Endodermal cell (in vitro differentiated cells): ENCODE results near the gene EMC9. TPM values are rescaled to one million over a fixed set of nuclear protein-coding genes. Genes with fewer than 3 reads are reported as not detected.

ENCODE experiments used
- DNase-seq: peaks from one replicate; pipeline ENCODE4 v3.0.0-alpha.2; 2017
- H3K27ac ChIP-seq: 2 replicates; pipeline ENCODE4 v1.5.1; 2013; ENCODE audit warnings: mild to moderate bottlenecking, low read depth, low read length, moderate library complexity
- H3K27me3 ChIP-seq: 2 replicates; pipeline ENCODE4 v1.6.1; 2013; ENCODE audit warnings: mild to moderate bottlenecking, low read length, moderate library complexity; ENCODE audit not compliant: insufficient read depth, control insufficient read depth, poor library complexity, severe bottlenecking
- H3K36me3 ChIP-seq: 2 replicates; pipeline ENCODE4 v1.7.0; 2013; ENCODE audit warnings: mild to moderate bottlenecking, low read length, moderate library complexity; ENCODE audit not compliant: control insufficient read depth, insufficient read depth
- H3K4me1 ChIP-seq: one replicate; pipeline ENCODE4 v1.7.0; 2013; ENCODE audit warnings: low read length; ENCODE audit not compliant: control insufficient read depth, insufficient read depth
- H3K4me3 ChIP-seq: 2 replicates; pipeline ENCODE4 v1.5.1; 2013; ENCODE audit warnings: mild to moderate bottlenecking, low read length, moderate library complexity
- H3K9ac ChIP-seq: 2 replicates; pipeline ENCODE4 v1.6.1; 2013; ENCODE audit warnings: mild to moderate bottlenecking, low read length, moderate library complexity; ENCODE audit not compliant: poor library complexity, severe bottlenecking; ENCODE audit errors: extremely low read depth
- H3K9me3 ChIP-seq: 2 replicates; pipeline ENCODE4 v1.6.1; 2013; ENCODE audit warnings: mild to moderate bottlenecking, low read length, moderate library complexity; ENCODE audit not compliant: control insufficient read depth
- H3K27ac Mint-ChIP-seq: 2 replicates; pipeline ENCODE4 v1.8.0; 2020; ENCODE audit warnings: mixed read lengths
- H3K27me3 Mint-ChIP-seq: 2 replicates; pipeline ENCODE4 v1.8.0; 2021; ENCODE audit warnings: mild to moderate bottlenecking, mixed read lengths; ENCODE audit not compliant: insufficient read depth
- H3K36me3 Mint-ChIP-seq: 2 replicates; pipeline ENCODE4 v1.8.0; 2020; ENCODE audit warnings: low read depth, mixed read lengths
- H3K4me1 Mint-ChIP-seq: 2 replicates; pipeline ENCODE4 v1.8.0; 2020; ENCODE audit warnings: mixed read lengths
- H3K4me3 Mint-ChIP-seq: 2 replicates; pipeline ENCODE4 v1.8.0; 2020; ENCODE audit warnings: mild to moderate bottlenecking, moderate library complexity, mixed read lengths
- H3K9me3 Mint-ChIP-seq: 2 replicates; pipeline ENCODE4 v1.8.0; 2020; ENCODE audit warnings: mild to moderate bottlenecking, mixed read lengths
- WGBS, 2 experiments: methylation state at CpG; one replicate each; pipeline versions ENCODE4 v1.1.5 to v1.1.7; 2013; ENCODE audit warnings: missing lambda C conversion rate in 2 of 2, mixed read lengths in 1 of 2; ENCODE audit not compliant: insufficient coverage in 1 of 2, insufficient read length in 1 of 2; 5-methylcytosine and 5-hydroxymethylcytosine counted together
- total RNA-seq, 2 donors: library from RNA; stranded (reverse); fragmentation: NEBNext Ultra II Directional in 1 of 2; extraction: Animal tissue kit (Norgen Biotek cat#: 25700) in 1 of 2; gene quantifications; 2 replicates in 1 of 2; 3 replicates in 1 of 2; pipeline ENCODE4 v1.2.1, GENCODE V29; 2021
- TF ChIP-seq, protein P1 (sequence below): fragments of 200-600 bp; sonication (generic); conservative IDR thresholded peaks from 2 replicates; pipeline ENCODE4 v1.5.0; 2021; ENCODE audit warnings: antibody characterized with exemption, mild to moderate bottlenecking

Gene EMC9
- total RNA-seq, 2 donors from 2014 or later, result 34.0 to 39.5 TPM

GRCh38 chr14:24135834-24136683 lies 5.3 kb downstream of the EMC9 start, which contains the start of gene PSME1:
Gene PSME1 (plus strand): TSS chr14:24136194. CDS start chr14:24136263, 69 bp downstream.
- Histone ChIP-seq H3K27me3 (no peaks in the 10 kb centered on the region), H3K4me1 (no peaks in the 10 kb centered on the region), H3K4me3 (peak within 1 kb of the TSS; percentile 82), H3K9ac (peak within 1 kb of the TSS; percentile 25), H3K36me3 (peaks cover 23% of the 10 kb centered on the region), H3K27ac (no peak within 1 kb of the TSS), H3K9me3 (no peaks in the 10 kb centered on the region)
- Mint-ChIP-seq H3K4me3 (peak within 1 kb of the TSS; percentile 71), H3K36me3 (peaks cover 20% of the 10 kb centered on the region), H3K27ac (no peak within 1 kb of the TSS), H3K9me3 (no peaks in the 10 kb centered on the region), H3K27me3 (no peaks in the 10 kb centered on the region), H3K4me1 (peaks cover 20% of the 10 kb centered on the region)
- 3 to 5% methylated on average over 13 to 75 of the region's 75 CpGs for WGBS, 2 experiments
- peak; percentile 96 for DNase-seq
- TF ChIP-seq, protein P1, sequence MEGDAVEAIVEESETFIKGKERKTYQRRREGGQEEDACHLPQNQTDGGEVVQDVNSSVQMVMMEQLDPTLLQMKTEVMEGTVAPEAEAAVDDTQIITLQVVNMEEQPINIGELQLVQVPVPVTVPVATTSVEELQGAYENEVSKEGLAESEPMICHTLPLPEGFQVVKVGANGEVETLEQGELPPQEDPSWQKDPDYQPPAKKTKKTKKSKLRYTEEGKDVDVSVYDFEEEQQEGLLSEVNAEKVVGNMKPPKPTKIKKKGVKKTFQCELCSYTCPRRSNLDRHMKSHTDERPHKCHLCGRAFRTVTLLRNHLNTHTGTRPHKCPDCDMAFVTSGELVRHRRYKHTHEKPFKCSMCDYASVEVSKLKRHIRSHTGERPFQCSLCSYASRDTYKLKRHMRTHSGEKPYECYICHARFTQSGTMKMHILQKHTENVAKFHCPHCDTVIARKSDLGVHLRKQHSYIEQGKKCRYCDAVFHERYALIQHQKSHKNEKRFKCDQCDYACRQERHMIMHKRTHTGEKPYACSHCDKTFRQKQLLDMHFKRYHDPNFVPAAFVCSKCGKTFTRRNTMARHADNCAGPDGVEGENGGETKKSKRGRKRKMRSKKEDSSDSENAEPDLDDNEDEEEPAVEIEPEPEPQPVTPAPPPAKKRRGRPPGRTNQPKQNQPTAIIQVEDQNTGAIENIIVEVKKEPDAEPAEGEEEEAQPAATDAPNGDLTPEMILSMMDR, result no peak

GRCh38 chr14:24135584-24135833 lies 5.9 kb downstream of the EMC9 start:
- Histone ChIP-seq H3K4me1 (no peaks in the 10 kb centered on the region), H3K9ac (no peak overlapping the region), H3K27ac (no peak overlapping the region), H3K27me3 (no peaks in the 10 kb centered on the region), H3K4me3 (peak overlapping the region; percentile 82), H3K9me3 (no peaks in the 10 kb centered on the region), H3K36me3 (peaks cover 23% of the 10 kb centered on the region)
- Mint-ChIP-seq H3K27me3 (no peaks in the 10 kb centered on the region), H3K27ac (no peak overlapping the region), H3K4me3 (peak overlapping the region; percentile 71), H3K4me1 (peaks cover 20% of the 10 kb centered on the region), H3K36me3 (peaks cover 20% of the 10 kb centered on the region), H3K9me3 (no peaks in the 10 kb centered on the region)
- DNase-seq, result no peak
- TF ChIP-seq, protein P1, result no peak
- 13 to 21% methylated on average over 7 to 9 of the region's 9 CpGs for WGBS, 2 experiments

DNA sequence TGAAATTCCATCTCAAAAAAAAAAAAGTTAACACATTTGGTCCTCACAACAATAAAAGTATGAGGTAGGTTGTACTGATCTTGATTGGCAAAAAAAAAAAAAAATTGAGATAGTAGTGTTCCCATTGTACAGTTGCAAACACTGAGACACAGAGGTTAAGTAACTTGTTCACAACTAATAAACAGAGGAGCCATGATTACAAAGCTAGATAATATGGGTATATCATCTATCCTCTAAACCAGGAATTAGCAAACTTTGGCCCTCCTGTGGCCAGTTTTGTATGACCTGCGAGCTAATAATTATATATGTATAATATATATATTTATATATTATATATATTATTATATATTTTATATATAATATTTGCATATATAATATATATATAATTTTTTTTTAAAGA lies 7.7 kb downstream of the EMC9 start:
- no CpG with 5 or more reads among the region's 1 CpG for WGBS, 2 experiments
- TF ChIP-seq, protein P1, result no peak
- Mint-ChIP-seq H3K4me3 (no peak overlapping the region), H3K36me3 (peaks cover 8% of the 10 kb centered on the region), H3K27ac (no peak overlapping the region), H3K27me3 (no peaks in the 10 kb centered on the region), H3K9me3 (no peaks in the 10 kb centered on the region), H3K4me1 (peaks cover 11% of the 10 kb centered on the region)
- no peak overlapping the region for H3K27ac ChIP-seq
- H3K4me1 ChIP-seq, result no peaks in the 10 kb centered on the region
- no peak overlapping the region for H3K9ac ChIP-seq
- no peaks in the 10 kb centered on the region for H3K9me3 ChIP-seq
- peaks cover 12% of the 10 kb centered on the region for H3K36me3 ChIP-seq
- no peak overlapping the region for H3K4me3 ChIP-seq
- no peaks in the 10 kb centered on the region for H3K27me3 ChIP-seq
- DNase-seq, result no peak
